Measurements from ENCODE around the gene STK11IP.

DNA sequence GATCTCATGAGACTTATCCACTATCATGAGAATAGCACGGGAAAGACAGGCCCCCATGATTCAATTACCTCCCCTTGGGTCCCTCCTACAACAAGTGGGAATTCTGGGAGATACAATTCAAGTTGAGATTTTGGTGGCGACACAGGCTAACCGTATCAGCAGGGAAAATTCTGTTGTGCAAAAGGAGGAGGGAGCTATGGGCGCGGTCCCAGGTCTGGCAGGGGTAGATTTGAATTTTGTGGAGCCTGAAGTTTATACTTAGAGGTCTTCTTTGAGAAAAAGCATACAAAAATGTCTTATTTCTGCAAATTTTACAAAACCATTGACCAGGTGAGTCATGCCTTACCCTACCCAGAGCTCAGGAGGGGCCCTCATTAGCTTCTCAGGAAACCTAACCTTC lies 66.4 kb downstream of the STK11IP start:
- TF ChIP-seq, protein P1, sequence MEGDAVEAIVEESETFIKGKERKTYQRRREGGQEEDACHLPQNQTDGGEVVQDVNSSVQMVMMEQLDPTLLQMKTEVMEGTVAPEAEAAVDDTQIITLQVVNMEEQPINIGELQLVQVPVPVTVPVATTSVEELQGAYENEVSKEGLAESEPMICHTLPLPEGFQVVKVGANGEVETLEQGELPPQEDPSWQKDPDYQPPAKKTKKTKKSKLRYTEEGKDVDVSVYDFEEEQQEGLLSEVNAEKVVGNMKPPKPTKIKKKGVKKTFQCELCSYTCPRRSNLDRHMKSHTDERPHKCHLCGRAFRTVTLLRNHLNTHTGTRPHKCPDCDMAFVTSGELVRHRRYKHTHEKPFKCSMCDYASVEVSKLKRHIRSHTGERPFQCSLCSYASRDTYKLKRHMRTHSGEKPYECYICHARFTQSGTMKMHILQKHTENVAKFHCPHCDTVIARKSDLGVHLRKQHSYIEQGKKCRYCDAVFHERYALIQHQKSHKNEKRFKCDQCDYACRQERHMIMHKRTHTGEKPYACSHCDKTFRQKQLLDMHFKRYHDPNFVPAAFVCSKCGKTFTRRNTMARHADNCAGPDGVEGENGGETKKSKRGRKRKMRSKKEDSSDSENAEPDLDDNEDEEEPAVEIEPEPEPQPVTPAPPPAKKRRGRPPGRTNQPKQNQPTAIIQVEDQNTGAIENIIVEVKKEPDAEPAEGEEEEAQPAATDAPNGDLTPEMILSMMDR (IDR thresholded peaks at IDR 0.05; ENCODE audit: insufficient read depth, low read length, poor library complexity, severe bottlenecking) = no peak
- no peak for TF ChIP-seq EZH2phosphoT487 (conservative IDR thresholded peaks at IDR 0.05; ENCODE audit: low read length)
